ENCODE measurements around the gene PES1.
"Not testable (repeated sequence)": the region's sequence is repeated elsewhere in the genome, so short reads cannot be mapped to it uniquely, and the experiment has no call there.

Gene PES1

DNA sequence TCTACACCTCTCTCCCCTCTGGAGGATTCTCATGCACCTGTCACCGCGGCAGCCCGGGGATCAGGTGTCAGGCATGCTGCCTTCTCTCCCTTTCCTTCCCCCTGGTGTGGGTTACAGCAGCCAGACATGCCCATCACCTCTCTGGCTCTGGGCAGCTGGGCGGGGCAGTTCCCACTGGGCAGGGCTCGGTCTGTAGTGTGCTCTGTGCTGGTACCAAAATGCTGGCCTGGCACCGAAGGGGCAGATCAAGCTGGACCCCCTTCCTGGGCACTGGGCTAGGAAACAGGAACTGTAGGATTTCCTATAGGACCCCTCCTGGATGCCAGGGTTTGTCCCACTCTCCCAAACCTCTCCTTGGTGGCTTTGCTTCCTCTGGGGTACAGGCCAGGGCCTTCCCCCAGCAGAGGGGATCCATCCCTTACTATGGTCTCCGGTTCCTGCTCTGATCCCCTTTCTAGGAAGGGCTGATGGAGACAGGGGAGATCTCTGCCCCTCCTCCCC is 18.1 kb downstream of the PES1 start:
- Histone ChIP-seq H3K4me1 (ENCODE audit: control insufficient read depth in 1 of 2, insufficient read depth in 2 of 2, low read length in 2 of 2) (peaks cover 9 to 23% of the 10 kb centered on the region in 2 donors), H3K27me3 (ENCODE audit: low read depth, low read length) (no peaks in the 10 kb centered on the region), H3K9me3 (ENCODE audit: control insufficient read depth in 1 of 2, low read length in 2 of 2) (no peaks in the 10 kb centered on the region), H3K4me3 (ENCODE audit: low read depth in 1 of 2, low read length in 2 of 2) (peak overlapping the region; percentile 26 to 38), H3K36me3 (ENCODE audit: control insufficient read depth in 1 of 2, insufficient read depth in 2 of 2, low read length in 2 of 2) (peaks cover 20 to 33% of the 10 kb centered on the region in 2 donors), H3K27ac (ENCODE audit: low read length) (peak overlapping the region; percentile 27)

DNA sequence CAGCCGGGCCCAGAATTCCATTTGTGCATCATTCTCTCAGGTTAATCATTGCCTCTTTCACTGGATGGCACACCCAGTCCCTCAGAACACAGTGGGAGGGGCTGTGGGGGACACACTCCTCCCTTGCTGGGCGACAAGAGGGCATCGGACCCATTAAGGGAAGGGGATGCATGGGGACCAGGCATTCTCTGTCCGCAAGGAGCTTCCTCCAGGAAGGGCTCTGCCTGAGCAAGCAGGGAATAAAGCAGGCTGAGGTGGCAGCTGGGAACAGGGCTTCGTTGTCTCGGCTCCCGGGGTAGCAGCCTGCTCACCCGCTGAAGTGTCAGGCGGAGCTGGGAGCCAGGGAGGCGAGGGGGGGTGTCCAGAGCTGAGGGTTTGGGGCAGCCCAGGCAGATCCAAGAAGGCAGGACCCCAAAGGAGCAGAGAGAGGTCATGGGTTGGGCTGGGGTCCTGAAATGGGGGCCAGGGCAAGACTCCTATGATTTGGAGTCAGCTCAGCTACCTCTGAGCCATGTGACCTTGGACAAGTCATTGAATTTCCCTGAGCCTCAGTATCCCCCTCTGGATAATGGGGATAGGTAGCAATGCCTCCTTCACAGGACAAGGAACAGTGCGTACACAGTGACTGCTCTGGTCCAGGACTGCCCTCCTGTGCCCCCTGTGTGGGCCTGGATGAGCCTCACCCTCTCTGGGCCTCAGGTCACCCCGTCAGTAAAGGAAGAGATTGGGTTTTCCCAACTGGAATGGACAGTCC is 18.7 kb downstream of the PES1 start:
- H3K4me1 ChIP-seq (ENCODE audit: control insufficient read depth in 1 of 2, insufficient read depth in 2 of 2, low read length in 2 of 2): peaks cover 9 to 23% of the 10 kb centered on the region in 2 donors
- H3K4me3 ChIP-seq (ENCODE audit: low read depth in 1 of 2, low read length in 2 of 2): no peak overlapping the region
- no peaks in the 10 kb centered on the region for H3K9me3 ChIP-seq (ENCODE audit: control insufficient read depth in 1 of 2, low read length in 2 of 2)
- peaks cover 20 to 26% of the 10 kb centered on the region in 2 donors for H3K36me3 ChIP-seq (ENCODE audit: control insufficient read depth in 1 of 2, insufficient read depth in 2 of 2, low read length in 2 of 2)
- peak overlapping the region; percentile 27 for H3K27ac ChIP-seq (ENCODE audit: low read length)
- H3K27me3 ChIP-seq (ENCODE audit: low read depth, low read length): no peaks in the 10 kb centered on the region

GRCh38 chr22:30572210-30572609 is 19.5 kb downstream of the PES1 start:
- Histone ChIP-seq H3K4me3 (ENCODE audit: low read depth in 1 of 2, low read length in 2 of 2) (no peak overlapping the region), H3K36me3 (ENCODE audit: control insufficient read depth in 1 of 2, insufficient read depth in 2 of 2, low read length in 2 of 2) (peaks cover 15 to 18% of the 10 kb centered on the region in 2 donors), H3K27me3 (ENCODE audit: low read depth, low read length) (no peaks in the 10 kb centered on the region), H3K4me1 (ENCODE audit: control insufficient read depth in 1 of 2, insufficient read depth in 2 of 2, low read length in 2 of 2) (peaks cover 9 to 23% of the 10 kb centered on the region in 2 donors), H3K27ac (ENCODE audit: low read length) (no peak overlapping the region), H3K9me3 (ENCODE audit: control insufficient read depth in 1 of 2, low read length in 2 of 2) (no peaks in the 10 kb centered on the region)

- H3K4me1 ChIP-seq (ENCODE audit: control insufficient read depth in 1 of 2, insufficient read depth in 2 of 2, low read length in 2 of 2): peaks cover 5 to 11% of the 10 kb centered on the region in 2 donors
- H3K9me3 ChIP-seq (ENCODE audit: control insufficient read depth in 1 of 2, low read length in 2 of 2): no peaks in the 10 kb centered on the region
- H3K36me3 ChIP-seq (ENCODE audit: control insufficient read depth in 1 of 2, insufficient read depth in 2 of 2, low read length in 2 of 2): no peaks in the 10 kb centered on the region
- H3K27ac ChIP-seq (ENCODE audit: low read length): no peak overlapping the region
- no peaks in the 10 kb centered on the region for H3K27me3 ChIP-seq (ENCODE audit: low read depth, low read length)
- H3K4me3 ChIP-seq (ENCODE audit: low read depth in 1 of 2, low read length in 2 of 2): no peak overlapping the region
Observed at GRCh38 chr22:30569674-30570202, 22.0 kb downstream of the PES1 start.

- Histone ChIP-seq H3K4me1 (ENCODE audit: control insufficient read depth in 1 of 2, insufficient read depth in 2 of 2, low read length in 2 of 2) (peaks cover 4 to 5% of the 10 kb centered on the region in 2 donors), H3K27ac (ENCODE audit: low read length) (no peak overlapping the region), H3K9me3 (ENCODE audit: control insufficient read depth in 1 of 2, low read length in 2 of 2) (no peaks in the 10 kb centered on the region), H3K36me3 (ENCODE audit: control insufficient read depth in 1 of 2, insufficient read depth in 2 of 2, low read length in 2 of 2) (no peaks in the 10 kb centered on the region), H3K4me3 (ENCODE audit: low read depth in 1 of 2, low read length in 2 of 2) (no peak overlapping the region), H3K27me3 (ENCODE audit: low read depth, low read length) (no peaks in the 10 kb centered on the region)
Observed at GRCh38 chr22:30568137-30568805, 23.4 kb downstream of the PES1 start.

DNA sequence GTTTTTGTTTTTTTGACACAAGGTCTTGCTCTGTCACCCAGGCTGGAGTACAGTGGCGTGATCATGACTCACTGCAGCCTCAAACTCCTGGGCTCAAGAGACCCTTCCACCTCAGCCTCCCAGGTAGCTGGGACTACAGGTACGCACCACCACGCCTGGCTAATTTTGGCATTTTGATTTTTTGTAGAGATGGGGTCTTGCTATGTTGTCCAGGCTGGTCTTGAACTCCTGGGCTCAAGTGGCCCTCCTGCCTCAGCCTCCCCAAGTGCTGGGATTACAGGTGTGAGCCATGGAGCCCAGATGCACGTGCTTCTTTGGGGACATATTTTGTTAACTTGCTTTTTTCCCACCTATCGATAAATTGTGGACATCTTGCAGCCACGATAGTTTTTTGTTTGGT is 24.4 kb downstream of the PES1 start:
- H3K27ac ChIP-seq (ENCODE audit: low read length); H3K9me3 ChIP-seq (ENCODE audit: control insufficient read depth in 1 of 2, low read length in 2 of 2); H3K4me1 ChIP-seq (ENCODE audit: control insufficient read depth in 1 of 2, insufficient read depth in 2 of 2, low read length in 2 of 2); H3K4me3 ChIP-seq (ENCODE audit: low read depth in 1 of 2, low read length in 2 of 2); H3K36me3 ChIP-seq (ENCODE audit: control insufficient read depth in 1 of 2, insufficient read depth in 2 of 2, low read length in 2 of 2); H3K27me3 ChIP-seq (ENCODE audit: low read depth, low read length): not testable (repeated sequence)

DNA sequence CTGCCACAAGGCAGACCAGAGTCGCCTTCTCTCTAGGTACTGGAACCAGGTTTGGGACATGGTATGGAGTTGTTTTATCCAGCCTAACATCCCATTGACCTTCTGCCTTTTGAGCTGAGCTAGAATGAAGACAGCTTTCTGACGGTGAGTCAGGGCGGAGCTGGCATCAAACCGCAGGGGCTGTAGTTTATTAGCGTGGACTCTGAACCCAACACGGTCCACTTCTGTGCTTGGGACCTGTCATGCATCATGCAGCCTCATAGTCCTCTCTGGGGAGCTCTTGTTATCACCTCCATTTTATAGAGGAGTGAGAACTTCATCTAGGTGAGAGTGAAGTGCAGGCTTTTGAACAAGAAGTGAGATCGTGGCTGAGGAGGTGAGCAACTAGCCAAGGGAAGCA is 25.6 kb downstream of the PES1 start:
- no peaks in the 10 kb centered on the region for H3K27me3 ChIP-seq (ENCODE audit: low read depth, low read length)
- H3K4me3 ChIP-seq (ENCODE audit: low read depth in 1 of 2, low read length in 2 of 2): no peak overlapping the region
- H3K36me3 ChIP-seq (ENCODE audit: control insufficient read depth in 1 of 2, insufficient read depth in 2 of 2, low read length in 2 of 2): no peaks in the 10 kb centered on the region
- H3K4me1 ChIP-seq (ENCODE audit: control insufficient read depth in 1 of 2, insufficient read depth in 2 of 2, low read length in 2 of 2): no peaks in the 10 kb centered on the region
- no peaks in the 10 kb centered on the region for H3K9me3 ChIP-seq (ENCODE audit: control insufficient read depth in 1 of 2, low read length in 2 of 2)
- H3K27ac ChIP-seq (ENCODE audit: low read length): no peak overlapping the region

DNA sequence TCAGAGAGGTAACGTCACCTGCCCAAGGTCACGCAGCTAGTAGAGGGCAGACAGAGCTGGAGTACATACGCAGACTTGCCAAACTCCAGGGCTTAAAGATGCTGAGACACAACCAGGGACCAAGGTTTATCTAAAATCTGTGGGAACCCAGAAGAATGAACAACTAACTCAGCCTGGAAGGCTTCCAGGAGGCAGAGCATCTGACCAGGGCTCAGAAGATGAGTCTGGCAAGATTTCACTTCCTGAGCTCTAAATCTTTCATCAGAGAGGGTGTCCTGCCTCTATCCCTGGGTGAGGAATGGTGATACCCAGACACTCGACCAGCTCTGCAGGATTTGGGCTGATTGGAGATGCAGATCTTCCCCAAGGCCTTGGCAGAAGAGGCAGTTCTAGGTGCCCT is 26.4 kb downstream of the PES1 start:
- Histone ChIP-seq H3K4me3 (ENCODE audit: low read depth in 1 of 2, low read length in 2 of 2) (no peak overlapping the region), H3K27me3 (ENCODE audit: low read depth, low read length) (no peaks in the 10 kb centered on the region), H3K27ac (ENCODE audit: low read length) (no peak overlapping the region), H3K9me3 (ENCODE audit: control insufficient read depth in 1 of 2, low read length in 2 of 2) (no peaks in the 10 kb centered on the region), H3K36me3 (ENCODE audit: control insufficient read depth in 1 of 2, insufficient read depth in 2 of 2, low read length in 2 of 2) (no peaks in the 10 kb centered on the region), H3K4me1 (ENCODE audit: control insufficient read depth in 1 of 2, insufficient read depth in 2 of 2, low read length in 2 of 2) (no peaks in the 10 kb centered on the region)

- H3K4me1 ChIP-seq (ENCODE audit: control insufficient read depth in 1 of 2, insufficient read depth in 2 of 2, low read length in 2 of 2): no peaks in the 10 kb centered on the region
- no peaks in the 10 kb centered on the region for H3K27me3 ChIP-seq (ENCODE audit: low read depth, low read length)
- H3K4me3 ChIP-seq (ENCODE audit: low read depth in 1 of 2, low read length in 2 of 2): no peak overlapping the region
- no peak overlapping the region for H3K27ac ChIP-seq (ENCODE audit: low read length)
- H3K9me3 ChIP-seq (ENCODE audit: control insufficient read depth in 1 of 2, low read length in 2 of 2): no peaks in the 10 kb centered on the region
- no peaks in the 10 kb centered on the region for H3K36me3 ChIP-seq (ENCODE audit: control insufficient read depth in 1 of 2, insufficient read depth in 2 of 2, low read length in 2 of 2)
Observed at GRCh38 chr22:30564761-30565119, 27.0 kb downstream of the PES1 start.

DNA sequence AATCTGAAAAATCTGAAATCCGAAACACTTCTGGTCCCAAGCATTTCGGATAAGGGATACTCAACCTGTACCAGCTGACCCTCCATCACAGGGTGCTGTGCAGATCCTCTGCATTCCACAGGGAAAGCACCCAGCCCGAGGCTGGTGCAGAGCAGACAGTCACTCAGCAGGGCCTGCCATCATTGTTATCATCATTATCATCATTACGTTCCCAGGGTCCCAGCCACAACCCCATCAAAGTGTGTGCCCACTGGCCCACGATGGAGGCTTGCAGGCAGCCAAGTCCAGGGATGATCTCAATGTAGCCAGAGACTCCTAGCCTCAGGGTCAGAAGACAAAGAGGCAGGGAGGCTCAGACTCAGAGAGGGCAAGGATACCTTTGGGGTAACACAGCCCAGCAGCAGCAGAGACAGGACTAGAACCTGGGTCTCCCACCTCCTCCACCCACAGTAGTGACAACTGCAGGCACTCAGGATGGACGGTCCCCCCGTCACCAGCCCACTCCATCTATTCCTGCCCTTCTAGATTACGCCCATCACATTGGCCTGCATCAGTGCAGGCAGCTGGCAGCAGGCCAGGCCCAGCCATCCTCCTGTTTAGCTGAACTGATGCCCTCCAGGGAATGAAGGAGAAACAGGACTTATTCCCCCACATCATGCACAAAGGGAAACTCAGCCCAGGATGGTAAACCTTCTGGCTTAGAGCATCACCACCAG is 27.5 kb downstream of the PES1 start:
- no peaks in the 10 kb centered on the region for H3K4me1 ChIP-seq (ENCODE audit: control insufficient read depth in 1 of 2, insufficient read depth in 2 of 2, low read length in 2 of 2)
- H3K27ac ChIP-seq (ENCODE audit: low read length): no peak overlapping the region
- no peaks in the 10 kb centered on the region for H3K27me3 ChIP-seq (ENCODE audit: low read depth, low read length)
- no peaks in the 10 kb centered on the region for H3K36me3 ChIP-seq (ENCODE audit: control insufficient read depth in 1 of 2, insufficient read depth in 2 of 2, low read length in 2 of 2)
- no peaks in the 10 kb centered on the region for H3K9me3 ChIP-seq (ENCODE audit: control insufficient read depth in 1 of 2, low read length in 2 of 2)
- no peak overlapping the region for H3K4me3 ChIP-seq (ENCODE audit: low read depth in 1 of 2, low read length in 2 of 2)

- H3K27me3 ChIP-seq (ENCODE audit: low read depth, low read length): no peaks in the 10 kb centered on the region
- no peaks in the 10 kb centered on the region for H3K9me3 ChIP-seq (ENCODE audit: control insufficient read depth in 1 of 2, low read length in 2 of 2)
Observed at GRCh38 chr22:30562366-30562765, 29.3 kb downstream of the PES1 start.

More at GRCh38 chr22:30562366-30562765, 29.3 kb downstream of the PES1 start:
- no peak overlapping the region for H3K4me3 ChIP-seq (ENCODE audit: low read depth in 1 of 2, low read length in 2 of 2)
- H3K36me3 ChIP-seq (ENCODE audit: control insufficient read depth in 1 of 2, insufficient read depth in 2 of 2, low read length in 2 of 2): no peaks in the 10 kb centered on the region
- H3K4me1 ChIP-seq (ENCODE audit: control insufficient read depth in 1 of 2, insufficient read depth in 2 of 2, low read length in 2 of 2): no peaks in the 10 kb centered on the region
- H3K27ac ChIP-seq (ENCODE audit: low read length): no peak overlapping the region

Data from muscle layer of duodenum (tissue), 2 donors.